Kidney (tissue), 14 donors: ENCODE results near the gene KCNQ5. TPM values are rescaled to one million over a fixed set of nuclear protein-coding genes. Genes with fewer than 3 reads are reported as not detected.
A peak's percentile ranks its signal among the peaks of the same experiment; 100 is the strongest.

ENCODE experiments used
- DNase-seq, 5 donors: peaks; one replicate each; pipeline ENCODE4 v3.0.0-alpha.2; 2013 to 2020
- FAIRE-seq: peaks from 2 replicates; lab custom pipeline; 2012; peaks lifted over from hg19 to GRCh38; lab: Jason Lieb, UNC
- H3K27ac ChIP-seq, 2 donors: one replicate each; pipeline ENCODE4 v1.7.0; 2013; ENCODE audit warnings: low read depth in 2 of 2, low read length in 2 of 2, inconsistent platforms in 1 of 2
- H3K27me3 ChIP-seq: one replicate; pipeline ENCODE4 v1.7.1; 2013; ENCODE audit warnings: low read length, inconsistent platforms; ENCODE audit not compliant: control insufficient read depth, insufficient read depth
- H3K36me3 ChIP-seq, 3 donors: one replicate each; pipeline versions ENCODE4 v1.7.0 to v1.7.1; 2013; ENCODE audit warnings: low read length in 3 of 3, control low read depth in 1 of 3, inconsistent platforms in 1 of 3; ENCODE audit not compliant: insufficient read depth in 3 of 3, control insufficient read depth in 2 of 3
- H3K4me1 ChIP-seq, 3 donors: one replicate each; pipeline versions ENCODE4 v1.7.0 to v1.7.1; 2013; ENCODE audit warnings: low read length in 3 of 3, inconsistent platforms in 1 of 3, low read depth in 1 of 3; ENCODE audit not compliant: control insufficient read depth in 2 of 3, insufficient read depth in 2 of 3
- H3K4me3 ChIP-seq, 3 donors: one replicate each; pipeline versions ENCODE4 v1.7.0 to v1.8.1; 2013; ENCODE audit warnings: low read length in 3 of 3, control low read depth in 1 of 3, inconsistent platforms in 1 of 3
- H3K9ac ChIP-seq, 3 donors: one replicate each; pipeline versions ENCODE4 v1.7.0 to v1.7.1; 2013; ENCODE audit warnings: low read length in 3 of 3, control low read depth in 1 of 3, inconsistent platforms in 1 of 3
- H3K9me3 ChIP-seq, 3 donors: one replicate each; pipeline versions ENCODE4 v1.7.0 to v1.7.1; 2013; ENCODE audit warnings: low read length in 3 of 3, control low read depth in 1 of 3, inconsistent platforms in 1 of 3; ENCODE audit not compliant: control insufficient read depth in 2 of 3, insufficient read depth in 1 of 3
- CTCF ChIP-seq: IDR thresholded peaks from 3 replicates; pipeline ENCODE4 v1.5.1; 2012; ENCODE audit warnings: mild to moderate bottlenecking, moderate library complexity, borderline replicate concordance; ENCODE audit not compliant: insufficient read depth; ENCODE audit errors: extremely low read depth
- intact Hi-C: fragments of 100-400 bp; cut with DNase I; formaldehyde crosslinking; loops from one replicate; pipeline ENCODE4 v1.11.1; 2022
- polyA plus RNA-seq: library from polyadenylated mRNA; stranded (reverse); fragments of 350-450 nt; fragmentation: Illumina TruSeq; extraction: RNeasy Lipid Tissue Mini Kit (QIAGEN cat#74804); gene quantifications from one replicate; pipeline ENCODE4 v1.2.3, GENCODE V29; 2014; ENCODE audit warnings: low read depth, low replicate concordance; ENCODE audit not compliant: insufficient read depth
- total RNA-seq: library from RNA; stranded (reverse); fragmentation: NEBNext Ultra II Directional; extraction: Animal tissue kit (Norgen Biotek cat#: 25700); gene quantifications from one replicate; pipeline ENCODE4 v1.2.1, GENCODE V29; 2021
- donor health status: control.
- donor health status: control.
- donor health status: control.
- donor health status: control.
- donor health status: control.
- donor health status: DM: yes; HTN: yes; CAD: no.
- donor health status: Normal renal cell carcinoma (clear cell type).

KCNQ5 gene
- total and polyA plus RNA-seq, 2 donors from 2014 or later, result 0.50 TPM; not detected in 1

GRCh38 chr6:72850040-72850439 is 228.2 kb downstream of the KCNQ5 start:
- TF ChIP-seq CTCF, result no peak
- intact Hi-C loops, result no loop called here
- FAIRE-seq, result no peak

GRCh38 chr6:72850469-72850868 is 228.6 kb downstream of the KCNQ5 start:
- Histone ChIP-seq H3K27me3 (no peaks in the 10 kb centered on the region), H3K9me3 (no peaks in the 10 kb centered on the region), H3K36me3 (no peaks in the 10 kb centered on the region), H3K27ac (no peak overlapping the region), H3K4me3 (no peak overlapping the region), H3K9ac (no peak overlapping the region), H3K4me1 (no peaks in the 10 kb centered on the region)
- DNase-seq (no peak), FAIRE-seq (no peak)
- TF ChIP-seq CTCF, result no peak
- intact Hi-C loops, result no loop called here

More at GRCh38 chr6:72850040-72850439, 228.2 kb downstream of the KCNQ5 start:
- no peak overlapping the region for H3K9ac ChIP-seq
- no peaks in the 10 kb centered on the region for H3K27me3 ChIP-seq
- no peak overlapping the region for H3K27ac ChIP-seq
- no peak overlapping the region for H3K4me3 ChIP-seq
- no peak for DNase-seq
- H3K4me1 ChIP-seq, result no peaks in the 10 kb centered on the region
- H3K36me3 ChIP-seq, result no peaks in the 10 kb centered on the region
- no peaks in the 10 kb centered on the region for H3K9me3 ChIP-seq

GRCh38 chr6:72855471-72855870 is 233.6 kb downstream of the KCNQ5 start:
- H3K27me3 ChIP-seq, result no peaks in the 10 kb centered on the region
- H3K9me3 ChIP-seq, result no peaks in the 10 kb centered on the region
- intact Hi-C loops, result no loop called here
- FAIRE-seq (no peak), DNase-seq (no peak)
- TF ChIP-seq CTCF, result no peak
- no peaks in the 10 kb centered on the region for H3K36me3 ChIP-seq
- no peak overlapping the region for H3K9ac ChIP-seq
- no peaks in the 10 kb centered on the region for H3K4me1 ChIP-seq
- H3K4me3 ChIP-seq, result no peak overlapping the region
- H3K27ac ChIP-seq, result no peak overlapping the region

GRCh38 chr6:72856801-72857200 is 234.9 kb downstream of the KCNQ5 start:
- no peaks in the 10 kb centered on the region for H3K27me3 ChIP-seq
- DNase-seq (peak in 1 of 5 donors; percentile 0), FAIRE-seq (no peak)
- no peak overlapping the region for H3K4me3 ChIP-seq
- H3K9me3 ChIP-seq, result no peaks in the 10 kb centered on the region
- no peaks in the 10 kb centered on the region for H3K4me1 ChIP-seq
- intact Hi-C loops, result no loop called here
- H3K27ac ChIP-seq, result no peak overlapping the region
- H3K9ac ChIP-seq, result no peak overlapping the region
- no peaks in the 10 kb centered on the region for H3K36me3 ChIP-seq
- no peak for TF ChIP-seq CTCF
